GM19467 (cell line): Measurements from ENCODE around the gene PSMD13.
"Not testable (repeated sequence)": the region's sequence is repeated elsewhere in the genome, so short reads cannot be mapped to it uniquely, and the experiment has no call there.

Experiments used
- ATAC-seq: cut with Tn5 transposase; IDR thresholded peaks from one replicate; pipeline ENCODE4 v1.9.1; 2021; ENCODE audit warnings: mild to moderate bottlenecking, moderate library complexity; ENCODE audit not compliant: unreplicated experiment

Gene PSMD13

DNA sequence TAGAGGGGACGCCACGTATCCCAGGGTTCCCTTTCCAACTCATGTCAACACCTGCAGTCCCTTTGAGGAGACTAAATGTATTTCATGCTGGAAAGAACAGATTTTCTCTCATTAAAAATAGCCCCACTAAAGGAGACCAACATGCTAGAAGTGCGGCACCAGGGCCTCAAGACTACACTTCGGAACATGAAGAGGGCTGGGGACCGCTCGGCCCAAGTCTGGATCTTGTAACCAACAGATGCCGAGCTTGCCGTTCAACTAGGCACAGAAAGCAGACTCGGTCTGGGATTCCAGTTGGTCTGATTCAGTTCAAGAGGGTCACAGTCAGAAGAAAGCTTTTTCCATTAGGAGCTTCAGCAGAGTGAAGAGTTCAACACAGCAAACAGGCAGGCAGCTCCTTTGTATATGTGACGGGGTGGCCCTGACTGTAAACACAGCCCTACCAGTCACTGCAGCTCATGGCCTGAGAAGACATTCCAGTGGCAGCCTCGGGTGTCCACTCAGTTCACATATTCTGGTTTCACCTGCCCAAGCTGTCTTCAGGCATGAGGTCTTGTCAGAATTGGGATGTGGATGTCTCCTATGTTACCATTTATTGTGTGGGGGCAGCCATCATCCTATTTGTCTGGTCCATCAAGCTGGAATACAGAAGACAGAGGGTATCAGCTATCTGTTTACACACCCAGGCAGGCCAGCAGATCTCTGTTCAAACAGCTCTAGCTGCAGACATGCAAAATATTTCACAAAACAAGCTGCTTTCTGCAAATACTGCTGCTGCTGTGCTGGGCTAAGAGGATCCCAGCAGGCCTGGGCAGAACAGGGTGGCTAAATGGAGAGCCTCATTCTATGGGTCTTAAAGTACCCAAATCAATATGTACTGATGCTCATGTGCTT is 20.4 kb upstream of the PSMD13 start:
- no peak for ATAC-seq

DNA sequence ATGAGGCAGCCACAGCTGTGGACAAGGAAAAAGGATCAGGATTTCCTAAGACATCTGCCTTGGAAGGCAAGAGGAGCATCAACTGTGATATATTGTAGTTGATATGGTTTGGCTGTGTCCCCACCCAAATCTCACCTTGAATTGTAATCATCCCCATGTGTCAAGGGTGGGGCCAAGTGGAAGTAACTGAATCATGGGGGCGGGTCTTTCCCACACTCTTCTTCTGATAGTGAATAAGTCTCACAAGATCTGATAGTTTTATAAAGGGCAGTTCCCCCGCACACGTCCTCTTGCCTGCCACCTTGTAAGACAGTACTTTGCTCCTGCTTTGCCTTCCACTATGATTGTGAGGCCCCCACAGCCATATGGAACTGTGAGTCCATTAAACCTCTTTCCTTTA is 19.1 kb upstream of the PSMD13 start:
- no peak for ATAC-seq

GRCh38 chr11:218815-219593 is 17.8 kb upstream of the PSMD13 start:
- no peak for ATAC-seq

- not testable (repeated sequence) for ATAC-seq
Measured at GRCh38 chr11:220641-221215, 16.0 kb upstream of the PSMD13 start.

- ATAC-seq, result no peak
Measured at GRCh38 chr11:221539-221938, 15.2 kb upstream of the PSMD13 start.

- ATAC-seq, result no peak
Measured at GRCh38 chr11:221998-222789, 14.6 kb upstream of the PSMD13 start.

DNA sequence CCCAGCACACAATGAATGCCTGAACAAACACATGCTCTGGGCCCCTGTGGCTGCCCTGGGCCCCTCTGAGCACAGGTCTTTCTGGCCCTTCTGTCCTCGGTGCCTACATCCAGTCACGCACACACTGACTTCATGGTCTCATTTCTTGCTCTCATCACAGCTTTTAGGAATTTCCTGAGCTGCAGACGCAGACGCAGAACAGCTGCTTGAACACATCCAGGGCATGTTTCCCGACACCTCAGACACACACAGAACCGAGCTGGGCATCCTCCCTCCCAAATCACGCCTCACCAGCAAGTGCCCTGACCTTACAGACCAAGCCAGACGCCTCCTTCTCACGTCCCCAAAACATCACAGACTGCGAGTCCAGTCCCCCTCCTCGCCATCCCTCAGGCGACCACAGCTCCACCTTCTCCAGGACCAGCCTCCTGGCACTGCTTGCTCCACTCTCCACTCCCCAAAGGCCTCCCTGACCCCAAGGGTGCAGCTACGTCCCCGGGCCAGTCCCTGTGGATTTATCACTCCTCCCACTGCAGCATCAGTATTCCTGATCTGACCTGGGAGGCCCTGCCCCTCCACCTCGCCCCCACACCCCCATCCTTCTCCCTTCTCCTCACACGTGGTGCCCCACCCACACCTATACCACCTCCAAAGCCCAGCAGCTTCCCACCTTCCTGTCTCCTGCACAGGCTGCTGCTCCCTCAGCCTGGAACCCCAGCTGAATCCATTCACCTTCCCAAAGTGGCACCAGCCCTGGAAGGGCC is 13.6 kb upstream of the PSMD13 start:
- no peak for ATAC-seq

DNA sequence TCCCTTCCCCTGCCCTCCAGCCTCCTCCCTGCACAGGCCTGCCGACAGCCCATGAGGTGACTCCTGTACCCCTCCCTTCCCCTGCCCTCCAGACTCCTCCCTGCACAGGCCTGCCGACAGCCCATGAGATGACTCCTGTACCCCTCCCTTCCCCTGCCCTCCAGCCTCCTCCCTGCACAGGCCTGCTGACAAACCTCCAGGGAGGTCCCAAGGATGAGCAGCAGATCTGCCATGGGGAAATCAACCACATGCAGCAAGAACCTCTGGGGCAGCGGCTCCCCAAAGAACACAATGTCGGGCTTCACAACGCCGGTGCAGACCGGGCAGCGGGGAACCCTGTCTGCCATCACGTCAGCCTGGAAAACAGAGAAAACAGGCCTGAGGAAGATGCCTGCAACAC is 12.9 kb upstream of the PSMD13 start:
- ATAC-seq, result no peak

DNA sequence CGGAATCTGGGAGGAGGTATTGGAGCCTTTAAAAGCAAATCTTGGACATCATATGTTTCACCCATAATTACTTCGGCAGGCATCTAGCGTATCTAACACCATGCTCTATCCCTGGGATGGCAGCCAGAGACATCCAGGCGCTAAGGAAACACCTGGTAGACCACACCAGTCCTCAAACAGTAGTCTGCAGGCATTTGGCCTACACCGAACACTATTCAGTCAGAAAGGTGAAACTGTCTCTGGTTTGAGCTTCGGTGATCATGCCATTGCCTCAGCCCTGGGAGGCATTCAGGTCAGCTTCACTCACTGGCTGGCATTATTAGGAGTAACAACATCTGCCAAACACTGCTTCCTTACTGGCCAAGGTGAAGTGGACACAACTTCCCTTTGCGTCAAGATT is 12.4 kb upstream of the PSMD13 start:
- ATAC-seq, result no peak

GRCh38 chr11:225734-226453 is 10.9 kb upstream of the PSMD13 start:
- no peak for ATAC-seq

- ATAC-seq, result no peak
Measured at GRCh38 chr11:227824-228379, 8.9 kb upstream of the PSMD13 start.

- ATAC-seq, result no peak
Measured at GRCh38 chr11:230431-230830, 6.3 kb upstream of the PSMD13 start.

- ATAC-seq, result no peak
Measured at GRCh38 chr11:232783-233565, 3.8 kb upstream of the PSMD13 start.

- no peak for ATAC-seq
Measured at GRCh38 chr11:235180-235579, 1.6 kb upstream of the PSMD13 start.

GRCh38 chr11:235609-235996 is 1.2 kb upstream of the PSMD13 start:
- peak; percentile 15 for ATAC-seq

DNA sequence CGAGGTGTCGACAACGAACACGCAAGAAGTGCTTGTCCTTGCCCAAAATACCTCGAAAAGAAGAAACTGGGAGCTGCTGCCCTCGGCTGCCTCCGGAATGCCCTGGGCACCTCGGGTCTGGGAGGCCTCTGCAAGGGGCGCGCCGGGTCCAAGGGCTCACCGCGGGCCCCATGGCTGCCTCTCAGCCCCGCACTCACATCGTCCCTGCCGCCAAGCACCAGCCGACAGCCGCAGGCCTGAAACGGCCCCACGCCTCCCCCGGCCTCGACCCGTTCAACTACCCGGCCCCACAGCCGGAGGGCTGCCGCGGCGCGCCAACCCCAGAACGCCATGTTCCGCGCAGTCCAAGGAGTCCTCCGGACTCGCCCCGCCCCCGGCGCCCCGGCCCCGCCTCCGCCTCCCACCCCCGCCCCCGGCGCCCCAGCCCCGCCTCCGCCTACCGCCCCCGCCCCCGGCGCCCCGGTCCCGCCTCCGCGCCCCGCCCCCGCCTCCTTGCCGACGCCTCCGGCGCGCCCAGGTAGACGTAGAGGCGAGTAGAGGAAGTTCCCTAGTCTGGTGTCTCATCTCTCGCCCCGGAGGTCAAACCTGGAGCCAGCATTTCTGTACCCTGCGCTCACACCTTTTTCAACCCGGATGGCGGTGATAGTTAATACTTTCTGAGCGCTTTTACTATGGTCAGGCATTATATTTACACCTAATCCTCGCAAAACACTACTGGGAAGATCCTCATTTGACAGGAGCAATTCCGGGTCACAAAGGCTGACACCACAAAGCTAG is 591 bp upstream of the PSMD13 start, which contains the start of gene SIRT3:
Gene SIRT3 (minus strand): TSS at position 346 of the 777 bp plus-strand sequence. CDS start 14 bp downstream, at position 332.
- ATAC-seq, result peak; percentile 71

GRCh38 chr11:238346-238745 is 1.6 kb downstream of the PSMD13 start:
- ATAC-seq, result not testable (repeated sequence)

- no peak for ATAC-seq
Measured at GRCh38 chr11:240315-240714, 3.5 kb downstream of the PSMD13 start.
